ENCODE data around the gene RASIP1. TPM values are rescaled to one million over a fixed set of nuclear protein-coding genes. Genes with fewer than 3 reads are reported as not detected.

Gene RASIP1
- total RNA-seq, 2 donors from 2014 or later = 3.4 to 5.2 TPM

- H3K27ac ChIP-seq (ENCODE audit: low read depth, low read length) = no peak overlapping the region
- WGBS, 2 experiments (ENCODE audit: insufficient coverage in 1 of 2, insufficient read length in 1 of 2) = 88 to 100% methylated on average over 2 of the region's 2 CpGs
Measured at GRCh38 chr19:48726556-48726955, 13.9 kb downstream of the RASIP1 start.

GRCh38 chr19:48724796-48725753 is 15.3 kb downstream of the RASIP1 start:
- Histone ChIP-seq H3K9ac (ENCODE audit: extremely low read depth, low read length, poor library complexity, severe bottlenecking) (no peak overlapping the region), H3K4me3 (ENCODE audit: low read length) (no peak overlapping the region), H3K27ac (ENCODE audit: low read depth, low read length) (no peak overlapping the region), H3K27me3 (ENCODE audit: control insufficient read depth, insufficient read depth, low read length, poor library complexity, severe bottlenecking) (no peaks in the 10 kb centered on the region), H3K4me1 (ENCODE audit: control insufficient read depth, insufficient read depth, low read length) (no peaks in the 10 kb centered on the region), H3K36me3 (ENCODE audit: control insufficient read depth, insufficient read depth, low read length) (no peaks in the 10 kb centered on the region), H3K9me3 (ENCODE audit: control insufficient read depth, low read length) (no peaks in the 10 kb centered on the region)
- TF ChIP-seq, protein P1, sequence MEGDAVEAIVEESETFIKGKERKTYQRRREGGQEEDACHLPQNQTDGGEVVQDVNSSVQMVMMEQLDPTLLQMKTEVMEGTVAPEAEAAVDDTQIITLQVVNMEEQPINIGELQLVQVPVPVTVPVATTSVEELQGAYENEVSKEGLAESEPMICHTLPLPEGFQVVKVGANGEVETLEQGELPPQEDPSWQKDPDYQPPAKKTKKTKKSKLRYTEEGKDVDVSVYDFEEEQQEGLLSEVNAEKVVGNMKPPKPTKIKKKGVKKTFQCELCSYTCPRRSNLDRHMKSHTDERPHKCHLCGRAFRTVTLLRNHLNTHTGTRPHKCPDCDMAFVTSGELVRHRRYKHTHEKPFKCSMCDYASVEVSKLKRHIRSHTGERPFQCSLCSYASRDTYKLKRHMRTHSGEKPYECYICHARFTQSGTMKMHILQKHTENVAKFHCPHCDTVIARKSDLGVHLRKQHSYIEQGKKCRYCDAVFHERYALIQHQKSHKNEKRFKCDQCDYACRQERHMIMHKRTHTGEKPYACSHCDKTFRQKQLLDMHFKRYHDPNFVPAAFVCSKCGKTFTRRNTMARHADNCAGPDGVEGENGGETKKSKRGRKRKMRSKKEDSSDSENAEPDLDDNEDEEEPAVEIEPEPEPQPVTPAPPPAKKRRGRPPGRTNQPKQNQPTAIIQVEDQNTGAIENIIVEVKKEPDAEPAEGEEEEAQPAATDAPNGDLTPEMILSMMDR (conservative IDR thresholded peaks at IDR 0.05) = no peak
- Mint-ChIP-seq H3K9me3 (no peaks in the 10 kb centered on the region), H3K36me3 (ENCODE audit: low read depth) (peaks cover 3% of the 10 kb centered on the region), H3K4me3 (no peak overlapping the region), H3K27me3 (ENCODE audit: insufficient read depth) (peaks cover 5% of the 10 kb centered on the region), H3K27ac (peak overlapping the region; percentile 7), H3K4me1 (peaks cover 1% of the 10 kb centered on the region)
- WGBS, 2 experiments (ENCODE audit: insufficient coverage in 1 of 2, insufficient read length in 1 of 2) = 64 to 67% methylated on average over 9 to 11 of the region's 11 CpGs
- peak; percentile 69 for DNase-seq

More at GRCh38 chr19:48726556-48726955, 13.9 kb downstream of the RASIP1 start:
- Mint-ChIP-seq H3K36me3 (ENCODE audit: low read depth) (peaks cover 3% of the 10 kb centered on the region), H3K27ac (no peak overlapping the region), H3K9me3 (no peaks in the 10 kb centered on the region), H3K4me1 (peaks cover 1% of the 10 kb centered on the region), H3K27me3 (ENCODE audit: insufficient read depth) (peaks cover 18% of the 10 kb centered on the region), H3K4me3 (no peak overlapping the region)
- no peak overlapping the region for H3K9ac ChIP-seq (ENCODE audit: extremely low read depth, low read length, poor library complexity, severe bottlenecking)
- no peaks in the 10 kb centered on the region for H3K27me3 ChIP-seq (ENCODE audit: control insufficient read depth, insufficient read depth, low read length, poor library complexity, severe bottlenecking)
- H3K4me1 ChIP-seq (ENCODE audit: control insufficient read depth, insufficient read depth, low read length) = no peaks in the 10 kb centered on the region
- no peaks in the 10 kb centered on the region for H3K9me3 ChIP-seq (ENCODE audit: control insufficient read depth, low read length)
- H3K4me3 ChIP-seq (ENCODE audit: low read length) = no peak overlapping the region
- no peaks in the 10 kb centered on the region for H3K36me3 ChIP-seq (ENCODE audit: control insufficient read depth, insufficient read depth, low read length)
- no peak for DNase-seq
- TF ChIP-seq, protein P1 (conservative IDR thresholded peaks at IDR 0.05) = no peak

- Histone ChIP-seq H3K36me3 (ENCODE audit: control insufficient read depth, insufficient read depth, low read length) (no peaks in the 10 kb centered on the region), H3K4me1 (ENCODE audit: control insufficient read depth, insufficient read depth, low read length) (no peaks in the 10 kb centered on the region), H3K27ac (ENCODE audit: low read depth, low read length) (no peak overlapping the region), H3K4me3 (ENCODE audit: low read length) (no peak overlapping the region), H3K9me3 (ENCODE audit: control insufficient read depth, low read length) (no peaks in the 10 kb centered on the region), H3K27me3 (ENCODE audit: control insufficient read depth, insufficient read depth, low read length, poor library complexity, severe bottlenecking) (no peaks in the 10 kb centered on the region), H3K9ac (ENCODE audit: extremely low read depth, low read length, poor library complexity, severe bottlenecking) (no peak overlapping the region)
- H3K4me3 Mint-ChIP-seq = no peak overlapping the region
- WGBS, 2 experiments (ENCODE audit: insufficient coverage in 1 of 2, insufficient read length in 1 of 2) = 92 to 97% methylated on average over 9 to 11 of the region's 11 CpGs
- H3K27me3 Mint-ChIP-seq (ENCODE audit: insufficient read depth) = no peaks in the 10 kb centered on the region
- TF ChIP-seq, protein P1 (conservative IDR thresholded peaks at IDR 0.05) = no peak
- no peak for DNase-seq
- H3K36me3 Mint-ChIP-seq (ENCODE audit: low read depth) = peaks cover 3% of the 10 kb centered on the region
- no peak overlapping the region for H3K27ac Mint-ChIP-seq
- H3K9me3 Mint-ChIP-seq = no peaks in the 10 kb centered on the region
- peaks cover 12% of the 10 kb centered on the region for H3K4me1 Mint-ChIP-seq
Measured at GRCh38 chr19:48722196-48722708, 18.2 kb downstream of the RASIP1 start.
